SK-N-SH (cell line): ENCODE results near the gene FFAR3.

Experiments used
- EP300 ChIP-seq, 2 experiments: IDR thresholded peaks; 2 replicates each; pipeline versions ENCODE4 v1.4.0 to v1.6.1; 2012; ENCODE audit warnings: borderline replicate concordance in 1 of 2, low read depth in 1 of 2, low read length in 1 of 2
- EZH2phosphoT487 ChIP-seq: fragments of 200-600 bp; sonication (generic); IDR thresholded peaks from 2 replicates; pipeline ENCODE4 v1.6.1; 2017; ENCODE audit warnings: low read depth, mixed run types, mild to moderate bottlenecking, antibody characterized with exemption, moderate library complexity, borderline replicate concordance
- GABPA ChIP-seq: IDR thresholded peaks from 2 replicates; pipeline ENCODE4 v1.4.0; 2012; ENCODE audit warnings: low read depth, mild to moderate bottlenecking
- JUND ChIP-seq: IDR thresholded peaks from 2 replicates; pipeline ENCODE4 v1.4.0; 2012
- MAX ChIP-seq: IDR thresholded peaks from 2 replicates; pipeline ENCODE4 v1.4.0; 2012; ENCODE audit warnings: low read depth
- POLR2AphosphoS5 ChIP-seq: IDR thresholded peaks from 2 replicates; pipeline ENCODE4 v1.6.1; 2012; ENCODE audit warnings: low read depth, low read length
- RCOR1 ChIP-seq: fragments of 150-350 bp; IDR thresholded peaks from 2 replicates; pipeline ENCODE4 v1.6.1; 2017; ENCODE audit warnings: antibody characterized with exemption, low read length
- REST ChIP-seq: IDR thresholded peaks from 2 replicates; pipeline ENCODE4 v1.6.1; 2012; ENCODE audit warnings: mild to moderate bottlenecking, low read depth, low read length, moderate library complexity
- RFX5 ChIP-seq: IDR thresholded peaks from 2 replicates; pipeline ENCODE4 v1.6.1; 2012; ENCODE audit warnings: mild to moderate bottlenecking, improper control_type of control experiment, low read length
- USF1 ChIP-seq: IDR thresholded peaks from 2 replicates; pipeline ENCODE4 v1.4.0; 2012; ENCODE audit warnings: low read depth, borderline replicate concordance
- YY1 ChIP-seq: IDR thresholded peaks from 2 replicates; pipeline ENCODE4 v1.4.0; 2012; ENCODE audit warnings: low read depth, mild to moderate bottlenecking
- TF ChIP-seq, protein P1 (sequence below): fragments of 200-600 bp; sonication (generic); IDR thresholded peaks from 2 replicates; pipeline ENCODE4 v1.6.1; 2017; ENCODE audit warnings: antibody characterized with exemption, mild to moderate bottlenecking, moderate library complexity
- TF ChIP-seq, protein P2 (sequence below): IDR thresholded peaks from 2 replicates; pipeline ENCODE4 v1.4.0; 2012; ENCODE audit warnings: low read depth, borderline replicate concordance

GRCh38 chr19:35381318-35381717 lies 23.1 kb downstream of the FFAR3 start:
- no peak for TF ChIP-seq GABPA
- TF ChIP-seq YY1 = no peak
- TF ChIP-seq, protein P1, sequence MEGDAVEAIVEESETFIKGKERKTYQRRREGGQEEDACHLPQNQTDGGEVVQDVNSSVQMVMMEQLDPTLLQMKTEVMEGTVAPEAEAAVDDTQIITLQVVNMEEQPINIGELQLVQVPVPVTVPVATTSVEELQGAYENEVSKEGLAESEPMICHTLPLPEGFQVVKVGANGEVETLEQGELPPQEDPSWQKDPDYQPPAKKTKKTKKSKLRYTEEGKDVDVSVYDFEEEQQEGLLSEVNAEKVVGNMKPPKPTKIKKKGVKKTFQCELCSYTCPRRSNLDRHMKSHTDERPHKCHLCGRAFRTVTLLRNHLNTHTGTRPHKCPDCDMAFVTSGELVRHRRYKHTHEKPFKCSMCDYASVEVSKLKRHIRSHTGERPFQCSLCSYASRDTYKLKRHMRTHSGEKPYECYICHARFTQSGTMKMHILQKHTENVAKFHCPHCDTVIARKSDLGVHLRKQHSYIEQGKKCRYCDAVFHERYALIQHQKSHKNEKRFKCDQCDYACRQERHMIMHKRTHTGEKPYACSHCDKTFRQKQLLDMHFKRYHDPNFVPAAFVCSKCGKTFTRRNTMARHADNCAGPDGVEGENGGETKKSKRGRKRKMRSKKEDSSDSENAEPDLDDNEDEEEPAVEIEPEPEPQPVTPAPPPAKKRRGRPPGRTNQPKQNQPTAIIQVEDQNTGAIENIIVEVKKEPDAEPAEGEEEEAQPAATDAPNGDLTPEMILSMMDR = no peak
- TF ChIP-seq REST = no peak
- TF ChIP-seq JUND = no peak
- TF ChIP-seq USF1 = no peak
- TF ChIP-seq EP300 (IDR thresholded peaks at IDR 0.05; ENCODE audit: borderline replicate concordance in 1 of 2, low read depth in 1 of 2, low read length in 1 of 2) = no peak
- no peak for TF ChIP-seq RCOR1
- no peak for TF ChIP-seq MAX
- no peak for TF ChIP-seq POLR2AphosphoS5
- no peak for TF ChIP-seq RFX5
- TF ChIP-seq, protein P2, sequence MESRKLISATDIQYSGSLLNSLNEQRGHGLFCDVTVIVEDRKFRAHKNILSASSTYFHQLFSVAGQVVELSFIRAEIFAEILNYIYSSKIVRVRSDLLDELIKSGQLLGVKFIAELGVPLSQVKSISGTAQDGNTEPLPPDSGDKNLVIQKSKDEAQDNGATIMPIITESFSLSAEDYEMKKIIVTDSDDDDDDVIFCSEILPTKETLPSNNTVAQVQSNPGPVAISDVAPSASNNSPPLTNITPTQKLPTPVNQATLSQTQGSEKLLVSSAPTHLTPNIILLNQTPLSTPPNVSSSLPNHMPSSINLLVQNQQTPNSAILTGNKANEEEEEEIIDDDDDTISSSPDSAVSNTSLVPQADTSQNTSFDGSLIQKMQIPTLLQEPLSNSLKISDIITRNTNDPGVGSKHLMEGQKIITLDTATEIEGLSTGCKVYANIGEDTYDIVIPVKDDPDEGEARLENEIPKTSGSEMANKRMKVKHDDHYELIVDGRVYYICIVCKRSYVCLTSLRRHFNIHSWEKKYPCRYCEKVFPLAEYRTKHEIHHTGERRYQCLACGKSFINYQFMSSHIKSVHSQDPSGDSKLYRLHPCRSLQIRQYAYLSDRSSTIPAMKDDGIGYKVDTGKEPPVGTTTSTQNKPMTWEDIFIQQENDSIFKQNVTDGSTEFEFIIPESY = no peak
- TF ChIP-seq EZH2phosphoT487 = no peak
